ENCODE measurements around the gene OBSCN.
"Not testable (repeated sequence)": the region's sequence is repeated elsewhere in the genome, so short reads cannot be mapped to it uniquely, and the experiment has no call there.

The OBSCN gene

DNA sequence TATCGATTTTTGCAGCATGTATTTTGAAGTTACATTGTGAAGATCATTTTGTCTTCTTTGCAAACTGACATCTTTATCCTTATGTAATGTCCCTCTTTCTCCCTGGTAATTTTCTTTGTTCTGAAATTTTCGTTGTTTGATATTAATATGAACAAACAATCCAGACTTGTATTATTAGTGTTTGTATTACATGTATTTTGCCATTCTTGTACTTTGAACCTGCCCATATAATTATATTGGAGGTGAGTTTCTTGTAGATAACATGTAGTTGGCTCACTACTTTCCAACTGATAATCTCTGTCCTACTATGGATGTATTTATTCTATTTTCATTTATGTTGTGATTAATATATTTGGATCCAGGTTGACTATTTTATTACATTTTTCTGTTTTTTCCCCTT is 27.1 kb downstream of the OBSCN start:
- no peak for DNase-seq

DNA sequence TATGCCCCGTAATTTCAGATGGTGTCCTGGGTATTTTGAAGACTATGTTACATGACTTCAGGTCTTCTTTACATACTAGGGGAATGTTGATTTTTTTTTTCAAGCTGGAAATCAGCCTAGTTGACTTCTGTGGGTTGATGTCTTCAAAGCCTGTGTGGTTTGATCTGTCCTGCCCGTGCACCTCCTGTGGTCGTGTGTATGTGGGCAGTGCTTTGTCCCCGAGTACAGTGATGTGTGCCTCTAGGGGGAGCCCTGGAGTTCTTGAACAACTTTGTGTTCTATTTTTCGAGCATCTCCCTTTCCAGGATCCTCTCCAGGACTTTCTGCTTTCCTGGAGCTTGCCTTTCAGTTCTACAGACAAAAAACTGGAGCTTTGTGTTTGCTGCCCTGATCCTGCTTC is 28.9 kb downstream of the OBSCN start:
- DNase-seq = no peak

DNA sequence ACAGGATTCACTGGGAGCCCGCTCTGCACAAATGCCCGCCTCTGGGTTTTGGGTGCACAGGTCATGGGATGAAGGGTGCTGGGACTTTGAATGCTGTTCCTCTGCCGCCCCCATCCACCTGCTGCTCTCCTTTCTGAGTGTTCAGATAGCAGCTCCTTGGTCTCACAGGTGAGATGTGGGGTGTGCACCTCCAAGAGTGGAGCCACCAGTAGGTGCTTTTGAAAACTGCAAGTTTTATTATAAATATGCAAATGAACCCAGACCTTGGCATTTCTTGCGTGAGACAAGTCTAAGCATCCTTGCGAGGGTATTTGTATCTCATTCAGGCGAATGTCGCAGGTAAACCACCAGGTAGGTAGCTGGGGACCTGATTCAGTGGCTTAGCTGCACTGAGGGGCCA is 30.2 kb downstream of the OBSCN start:
- no peak for DNase-seq

DNA sequence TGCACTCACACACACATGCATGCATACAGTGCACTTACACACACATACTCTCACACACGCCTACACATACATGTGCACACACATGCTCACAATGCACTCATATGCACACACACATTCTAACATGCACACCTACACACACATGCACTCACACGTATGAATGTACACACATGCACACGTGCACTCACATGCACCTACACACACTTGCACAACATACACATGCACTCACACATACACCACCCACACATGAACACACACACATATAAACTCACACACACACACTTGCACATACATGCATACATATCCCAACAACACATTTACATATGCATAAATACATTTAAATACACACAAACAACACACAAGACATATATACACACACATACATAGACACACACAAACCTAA is 30.6 kb downstream of the OBSCN start:
- DNase-seq = no peak

DNA sequence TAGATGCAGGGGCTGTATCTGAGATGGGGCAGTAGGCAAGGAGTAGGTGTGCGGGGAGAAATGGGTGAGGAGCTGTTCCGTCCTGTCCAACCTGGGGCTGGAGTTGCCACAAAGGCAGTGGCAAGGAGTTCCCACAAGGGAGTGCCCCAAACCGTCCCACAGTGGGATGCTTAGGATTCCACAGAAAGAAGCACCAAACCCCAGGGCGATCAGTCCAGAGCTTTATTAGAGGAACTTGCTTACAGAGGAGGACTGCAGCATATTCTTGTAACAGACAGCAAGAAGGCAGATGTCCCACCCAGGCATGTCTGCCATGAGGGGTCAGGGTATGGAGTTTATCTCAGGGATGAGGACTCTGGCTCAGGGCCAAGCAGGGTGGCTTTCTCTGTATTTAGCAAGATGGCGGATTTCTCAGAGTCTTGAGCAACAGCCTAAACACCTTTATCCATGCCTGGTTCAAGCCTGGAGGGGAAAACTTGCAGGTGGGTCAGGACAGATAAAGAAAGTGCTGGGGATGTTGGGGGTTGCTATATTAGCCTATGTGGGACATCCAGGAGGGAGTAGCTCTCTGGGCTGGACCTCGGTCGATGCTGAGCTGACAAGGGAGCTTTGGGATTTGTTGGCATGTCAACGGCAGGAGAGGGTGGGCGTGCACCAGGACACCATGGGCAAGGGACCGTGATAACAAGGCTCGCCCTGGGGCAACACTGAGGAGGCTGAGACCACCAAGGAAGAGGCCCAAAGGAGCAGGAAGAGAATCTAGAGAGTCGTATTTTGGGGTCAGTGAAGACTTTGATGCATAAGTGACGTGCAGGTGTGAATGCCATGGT is 32.8 kb downstream of the OBSCN start:
- DNase-seq = no peak

DNA sequence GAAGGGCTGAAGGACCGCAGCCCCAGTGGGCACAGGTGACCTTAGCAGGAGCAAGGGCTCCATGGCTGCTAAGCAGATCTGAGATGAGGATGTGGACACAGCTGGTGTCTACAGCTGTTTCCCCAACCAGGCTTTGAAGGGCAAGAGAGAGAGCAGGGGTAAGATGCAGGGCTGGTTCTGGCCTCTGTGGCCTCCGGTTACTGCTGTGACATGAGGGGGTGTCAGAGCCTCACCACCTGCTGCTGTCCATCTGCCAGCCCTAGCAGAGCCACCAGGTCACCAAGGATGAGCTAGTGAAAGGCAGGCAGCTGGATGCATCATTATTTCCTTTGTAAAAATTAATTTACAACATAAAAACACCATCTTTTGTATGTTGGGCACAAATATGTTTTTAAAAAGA is 33.4 kb downstream of the OBSCN start:
- DNase-seq = no peak

DNA sequence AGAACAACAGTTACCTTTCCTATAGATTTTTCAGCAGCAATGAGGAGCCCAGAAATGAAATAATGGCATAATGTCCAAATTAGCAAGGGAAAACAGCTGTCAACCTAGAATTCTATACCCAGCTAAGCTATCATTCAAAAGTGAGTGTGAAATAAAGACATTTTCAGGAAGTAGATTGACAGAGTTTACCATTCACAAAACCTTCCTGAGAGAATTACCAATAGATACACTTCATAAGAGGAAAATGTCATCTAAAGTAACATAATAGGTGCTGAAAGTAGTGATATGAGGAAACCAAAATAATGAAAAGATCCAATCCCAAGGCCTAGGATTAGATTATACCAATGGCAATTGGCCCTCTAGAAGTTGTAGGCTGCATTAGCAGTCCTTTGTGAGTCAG is 34.6 kb downstream of the OBSCN start:
- no peak for DNase-seq

DNA sequence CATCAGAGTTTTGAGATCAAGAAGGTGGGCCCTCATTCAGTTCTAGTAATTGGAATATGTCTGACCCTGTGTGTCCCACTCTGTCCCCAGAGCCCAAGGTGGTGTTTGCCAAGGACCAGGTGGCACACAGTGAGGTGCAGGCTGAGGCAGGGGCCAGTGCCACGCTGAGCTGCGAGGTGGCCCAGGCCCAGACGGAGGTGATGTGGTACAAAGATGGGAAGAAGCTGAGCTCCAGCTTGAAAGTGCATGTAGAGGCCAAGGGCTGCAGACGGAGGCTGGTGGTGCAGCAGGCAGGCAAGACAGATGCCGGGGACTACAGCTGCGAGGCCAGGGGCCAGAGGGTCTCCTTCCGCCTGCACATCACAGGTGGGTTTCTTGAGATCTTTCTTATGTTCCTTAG is 35.2 kb downstream of the OBSCN start:
- DNase-seq = no peak

DNA sequence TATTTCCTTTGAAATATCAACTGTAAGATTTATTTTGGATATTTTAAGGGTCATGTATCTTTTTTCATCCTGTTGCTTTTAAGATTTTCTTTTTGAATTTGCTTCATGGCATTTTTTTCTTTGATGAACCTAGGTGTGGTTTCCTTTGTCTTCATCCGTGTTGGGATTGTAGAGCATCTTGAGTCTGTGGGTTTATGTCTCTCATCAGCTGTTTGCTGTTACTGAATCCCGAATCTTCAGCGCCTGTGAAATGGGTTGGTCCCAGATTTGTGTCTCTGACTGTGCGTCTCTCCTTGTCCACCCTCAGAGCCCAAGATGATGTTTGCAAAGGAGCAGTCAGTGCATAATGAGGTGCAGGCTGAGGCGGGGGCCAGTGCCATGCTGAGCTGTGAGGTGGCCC is 36.1 kb downstream of the OBSCN start:
- DNase-seq = not testable (repeated sequence)

DNA sequence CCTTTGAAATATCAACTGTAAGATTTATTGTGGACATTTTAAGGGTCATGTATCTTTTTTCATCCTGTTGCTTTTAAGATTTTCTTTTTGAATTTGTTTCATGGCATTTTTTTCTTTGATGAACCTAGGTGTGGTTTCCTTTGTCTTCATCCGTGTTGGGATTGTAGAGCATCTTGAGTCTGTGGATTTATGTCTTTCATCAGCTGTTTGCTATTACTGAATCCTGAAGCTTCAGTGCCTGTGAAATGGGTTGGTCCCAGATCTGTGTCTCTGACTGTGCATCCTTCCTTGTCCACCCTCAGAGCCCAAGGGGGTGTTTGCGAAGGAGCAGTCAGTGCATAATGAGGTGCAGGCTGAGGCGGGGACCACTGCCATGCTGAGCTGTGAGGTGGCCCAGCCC is 37.3 kb downstream of the OBSCN start:
- DNase-seq = no peak

DNA sequence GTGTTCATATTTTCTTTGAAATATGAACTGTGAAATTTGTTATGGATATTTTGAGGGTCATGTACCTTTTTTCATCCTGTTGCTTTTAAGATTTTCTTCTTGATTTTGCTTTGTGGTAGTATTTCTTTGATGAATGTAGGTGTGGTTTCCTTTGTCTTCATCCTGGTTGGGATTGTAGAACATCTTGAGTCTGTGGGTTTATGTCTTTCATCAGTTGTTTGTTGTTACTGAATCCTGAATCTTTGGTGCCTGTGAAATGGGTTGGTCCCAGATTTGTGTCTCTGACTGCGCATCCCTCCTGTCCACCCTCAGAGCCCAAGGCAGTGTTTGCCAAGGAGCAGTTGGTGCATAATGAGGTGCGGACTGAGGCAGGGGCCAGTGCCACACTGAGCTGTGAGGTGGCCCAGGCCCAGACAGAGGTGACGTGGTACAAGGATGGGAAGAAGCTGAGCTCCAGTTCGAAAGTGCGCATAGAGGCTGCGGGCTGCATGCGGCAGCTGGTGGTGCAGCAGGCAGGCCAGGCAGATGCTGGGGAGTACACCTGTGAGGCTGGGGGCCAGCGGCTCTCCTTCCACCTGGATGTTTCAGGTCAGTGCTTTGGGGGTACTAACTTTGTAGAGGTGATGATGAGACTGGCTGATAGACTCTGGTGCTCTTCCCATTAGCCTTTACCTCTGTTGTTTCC is 38.5 kb downstream of the OBSCN start:
- DNase-seq = no peak

DNA sequence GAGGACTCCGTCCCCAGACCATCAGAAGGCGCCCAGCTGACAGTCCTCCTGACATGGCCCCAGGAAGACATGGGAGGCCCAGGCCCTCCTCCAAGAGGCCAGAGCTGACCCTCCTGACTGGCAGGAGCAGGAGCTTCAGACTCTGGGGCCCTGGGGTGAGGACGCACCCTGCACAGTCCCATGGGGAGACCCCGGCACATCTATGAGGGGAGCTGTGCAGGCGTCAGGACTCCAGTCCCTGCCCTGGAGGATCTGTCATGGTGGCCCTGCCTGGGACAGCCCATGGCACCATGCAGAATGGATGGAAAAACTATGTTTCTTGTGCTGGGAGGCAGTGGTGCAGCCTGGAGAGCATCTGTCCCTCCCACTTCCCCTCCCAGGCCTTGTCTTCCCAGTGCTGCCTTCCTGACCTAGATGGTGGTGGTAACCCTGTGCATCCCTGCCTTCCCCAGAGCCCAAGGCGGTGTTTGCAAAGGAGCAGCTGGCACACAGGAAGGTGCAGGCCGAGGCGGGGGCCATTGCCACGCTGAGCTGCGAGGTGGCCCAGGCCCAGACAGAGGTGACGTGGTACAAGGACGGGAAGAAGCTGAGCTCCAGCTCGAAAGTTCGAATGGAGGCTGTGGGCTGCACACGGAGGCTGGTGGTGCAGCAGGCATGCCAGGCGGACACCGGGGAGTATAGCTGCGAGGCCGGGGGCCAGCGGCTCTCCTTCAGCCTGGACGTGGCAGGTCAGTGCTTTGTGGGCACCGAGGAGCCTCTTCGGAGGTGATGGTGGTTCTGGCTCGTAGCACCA is 41.9 kb downstream of the OBSCN start:
- no peak for DNase-seq

DNA sequence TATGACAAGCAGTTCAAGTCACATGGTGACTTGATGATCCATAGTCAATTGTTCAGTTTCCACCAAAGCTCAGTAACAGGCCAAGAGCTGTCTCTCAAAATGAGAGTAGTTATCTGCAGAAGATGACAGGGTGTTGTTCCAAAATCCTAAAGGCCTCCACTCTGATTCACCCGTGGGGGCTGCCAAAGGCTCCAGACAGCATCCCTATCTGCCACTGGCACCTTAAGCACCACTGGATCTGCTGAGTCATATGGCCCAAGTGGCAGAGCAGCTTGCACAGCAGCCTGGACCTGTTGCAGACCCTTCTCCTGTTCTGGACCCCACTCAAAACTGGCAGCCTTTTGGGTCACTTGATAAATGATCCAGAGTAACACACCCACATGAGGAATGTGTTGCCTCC is 44.6 kb downstream of the OBSCN start:
- not testable (repeated sequence) for DNase-seq

DNA sequence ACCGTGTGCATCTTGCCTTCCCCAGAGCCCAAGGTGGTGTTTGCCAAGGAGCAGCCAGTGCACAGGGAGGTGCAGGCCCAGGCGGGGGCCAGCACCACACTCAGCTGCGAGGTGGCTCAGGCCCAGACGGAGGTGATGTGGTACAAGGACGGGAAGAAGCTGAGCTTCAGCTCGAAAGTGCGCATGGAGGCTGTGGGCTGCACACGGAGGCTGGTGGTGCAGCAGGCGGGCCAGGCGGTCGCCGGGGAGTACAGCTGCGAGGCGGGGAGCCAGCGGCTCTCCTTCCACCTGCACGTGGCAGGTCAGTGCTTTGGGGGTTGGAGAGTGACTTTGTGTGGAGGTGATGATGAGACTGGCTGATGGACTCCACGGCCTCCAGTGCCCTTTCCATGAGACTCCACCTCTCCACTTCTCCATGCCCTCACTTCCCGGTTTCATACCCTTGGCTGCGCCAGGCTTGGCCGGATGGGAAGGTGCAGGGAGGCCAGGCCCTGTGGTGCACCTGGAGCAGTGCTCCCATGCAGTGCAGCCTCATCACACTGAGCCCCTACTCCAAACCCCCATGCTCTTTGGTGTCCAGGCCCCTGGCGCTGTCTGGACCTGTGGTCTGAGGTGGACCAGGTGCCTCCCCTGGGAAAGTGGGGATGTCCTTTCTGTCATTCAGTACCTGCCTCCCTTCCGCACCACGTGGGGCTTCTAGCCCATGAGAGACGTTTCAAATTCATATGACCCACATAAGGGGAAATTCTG is 49.0 kb downstream of the OBSCN start:
- DNase-seq = no peak

DNA sequence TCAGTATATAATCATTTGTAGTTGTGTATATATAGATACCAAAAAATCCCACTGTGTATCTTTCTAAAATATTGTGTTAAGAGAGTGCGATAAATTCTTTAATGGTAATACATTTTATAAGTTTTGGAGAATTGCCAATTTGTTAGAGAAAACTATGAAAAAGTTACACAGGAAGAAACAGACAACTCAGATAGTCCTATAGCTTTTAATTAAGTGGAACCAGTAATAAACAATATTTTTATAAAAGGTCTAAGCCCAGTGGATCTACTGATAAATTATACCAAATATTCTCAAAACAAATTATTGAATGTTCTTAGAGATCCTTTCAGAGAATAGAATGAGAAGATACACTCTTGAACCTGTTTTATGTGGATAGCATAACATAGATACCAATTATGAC is 50.6 kb downstream of the OBSCN start:
- DNase-seq = no peak

DNA sequence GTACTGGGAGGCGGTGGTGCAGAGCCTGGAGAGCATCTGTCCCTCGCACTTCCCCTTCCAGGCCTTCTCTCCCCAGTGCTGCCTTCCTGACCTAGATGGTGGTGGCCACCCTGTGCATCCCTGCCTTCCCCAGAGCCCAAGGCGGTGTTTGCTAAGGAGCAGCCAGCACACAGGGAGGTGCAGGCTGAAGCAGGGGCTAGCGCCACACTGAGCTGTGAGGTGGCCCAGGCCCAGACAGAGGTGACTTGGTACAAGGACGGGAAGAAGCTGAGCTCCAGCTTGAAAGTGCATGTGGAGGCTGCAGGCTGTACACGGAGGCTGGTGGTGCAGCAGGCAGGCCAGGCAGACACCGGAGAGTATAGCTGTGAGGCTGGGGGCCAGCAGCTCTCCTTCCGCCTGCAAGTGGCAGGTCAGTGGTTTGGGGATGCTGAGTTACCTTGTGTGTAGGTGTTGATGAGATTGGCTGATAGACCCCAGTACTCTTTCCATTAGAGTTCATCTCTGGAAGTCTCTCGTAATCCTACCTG is 51.6 kb downstream of the OBSCN start:
- DNase-seq = no peak

DNA sequence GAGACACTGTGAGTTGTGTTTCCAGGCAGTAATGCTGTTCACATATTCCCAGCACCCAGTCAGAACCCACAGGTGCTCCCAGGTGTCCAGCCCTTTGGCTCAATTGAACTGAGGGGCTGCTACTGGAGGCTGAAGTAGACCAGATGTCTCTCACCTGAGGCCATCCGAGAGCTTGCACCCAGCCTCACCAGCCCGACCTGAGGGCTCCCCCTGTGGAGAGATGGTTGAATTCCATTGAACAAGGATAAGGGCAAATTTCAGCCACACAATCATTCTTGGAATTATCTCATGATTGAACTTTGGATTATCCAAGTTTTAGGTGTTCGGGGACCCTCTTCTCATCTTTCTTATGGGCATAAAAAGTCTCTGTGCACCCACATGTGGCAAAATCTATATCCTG is 52.1 kb downstream of the OBSCN start:
- DNase-seq = no peak

DNA sequence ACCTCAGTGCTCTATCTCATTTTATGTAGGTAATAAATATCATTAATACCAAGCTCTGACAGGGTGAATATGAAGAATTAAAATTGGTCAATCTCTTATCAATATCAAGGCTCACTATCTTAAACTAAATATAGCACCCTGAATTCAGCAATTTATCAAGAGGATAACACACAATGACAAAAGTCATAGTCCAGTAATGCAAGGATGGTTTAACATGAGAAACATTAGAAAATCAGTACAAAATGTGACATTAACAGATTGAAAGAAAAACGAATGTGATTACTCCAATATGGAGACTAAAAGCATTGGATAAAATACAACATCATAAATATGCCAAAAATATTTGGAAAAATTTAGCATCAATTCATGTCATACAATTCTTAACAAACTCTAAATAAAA is 53.9 kb downstream of the OBSCN start:
- DNase-seq = no peak

DNA sequence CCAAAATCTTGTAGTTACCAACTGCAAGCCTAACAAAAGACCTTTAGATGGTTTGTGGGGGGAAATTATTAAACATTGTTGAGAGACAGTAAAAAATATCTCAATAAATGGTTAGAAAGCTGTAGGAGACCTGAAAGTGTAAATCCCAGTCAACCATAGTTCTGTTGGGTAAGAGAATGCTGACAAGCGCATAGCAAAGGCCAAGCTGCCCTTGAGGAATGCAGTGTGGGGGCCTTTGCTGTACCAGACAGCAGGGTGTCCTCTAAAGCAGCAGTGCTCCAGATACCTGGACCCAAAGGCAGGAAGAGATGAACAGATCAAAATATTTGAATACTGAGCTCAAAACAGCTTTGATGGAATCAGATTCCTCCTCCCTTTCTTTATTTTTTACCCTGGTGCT is 54.6 kb downstream of the OBSCN start:
- DNase-seq = no peak

DNA sequence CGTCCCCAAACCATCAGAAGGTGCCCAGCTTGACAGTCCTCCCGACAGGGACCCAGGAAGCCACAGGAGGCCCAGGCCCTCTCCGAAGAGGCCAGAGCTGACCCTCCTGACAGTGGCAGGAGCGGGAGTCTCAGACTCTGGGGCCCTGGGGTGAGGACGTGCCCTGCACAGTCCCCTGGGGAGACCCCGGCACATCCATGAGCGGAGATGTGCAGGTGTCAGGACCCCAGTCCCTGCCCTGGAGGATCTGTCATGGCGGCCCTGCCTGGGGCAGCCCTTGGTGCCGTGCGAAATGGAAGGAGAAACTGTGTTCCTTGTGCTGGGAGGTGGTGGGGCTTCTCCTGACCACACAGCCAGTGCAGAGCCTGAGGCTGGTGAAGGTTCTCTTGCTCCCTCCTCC is 55.8 kb downstream of the OBSCN start:
- no peak for DNase-seq

DNA sequence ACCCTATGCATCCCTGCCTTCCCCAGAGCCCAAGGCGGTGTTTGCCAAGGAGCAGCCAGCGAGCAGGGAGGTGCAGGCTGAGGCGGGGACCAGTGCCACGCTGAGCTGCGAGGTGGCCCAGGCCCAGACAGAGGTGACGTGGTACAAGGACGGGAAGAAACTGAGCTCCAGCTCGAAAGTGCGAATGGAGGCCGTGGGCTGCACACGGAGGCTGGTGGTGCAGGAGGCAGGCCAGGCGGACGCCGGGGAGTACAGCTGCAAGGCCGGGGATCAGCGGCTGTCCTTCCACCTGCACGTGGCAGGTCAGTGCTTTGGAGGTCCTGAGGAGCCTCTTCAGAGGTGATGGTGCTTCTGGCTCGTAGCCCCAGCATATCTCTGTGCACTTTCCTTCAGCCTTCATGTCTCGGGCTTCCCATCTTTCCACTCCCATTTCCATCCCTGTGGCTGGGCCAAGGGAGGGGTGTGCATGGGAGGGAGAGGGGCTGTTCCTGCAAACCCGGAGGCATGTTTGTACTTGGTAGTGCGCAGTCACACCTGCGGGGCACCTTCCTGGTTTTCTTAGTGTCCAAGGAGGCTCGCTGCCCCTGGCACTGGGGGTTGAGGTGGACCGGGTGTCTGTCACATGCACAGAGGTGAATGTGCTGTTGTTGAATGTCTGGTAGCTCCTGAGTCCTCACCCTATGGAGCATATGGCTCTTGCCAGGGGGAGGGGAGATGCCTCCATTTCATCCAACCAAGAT is 56.4 kb downstream of the OBSCN start:
- DNase-seq = no peak

DNA sequence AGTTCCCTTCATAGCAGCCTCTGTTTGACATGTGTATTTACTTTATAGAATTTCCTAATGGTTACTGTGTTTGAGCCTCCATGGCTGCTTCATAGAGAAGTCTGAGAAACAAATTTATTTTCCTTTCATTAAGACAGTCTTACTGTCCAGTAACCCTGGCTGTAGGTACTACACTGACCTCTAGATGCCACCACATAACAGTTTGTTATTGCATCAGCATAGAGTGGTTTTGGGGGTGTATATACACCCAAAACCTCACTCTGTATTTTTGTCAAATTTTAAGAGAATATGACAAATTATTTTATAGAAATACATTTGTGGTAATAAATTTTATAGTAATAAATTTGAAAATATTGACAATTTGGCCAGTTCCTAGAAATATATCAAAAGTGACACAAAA is 57.3 kb downstream of the OBSCN start:
- no peak for DNase-seq

All from activated CD4-positive, alpha-beta T cell treated with anti-CD3 and anti-CD28 coated beads, Interleukin-2, amount 50 U/mL, for 1 hour (primary cell).